T-helper 9 cell (primary cell): Measurements from ENCODE around the gene ZNRF1.
"Not testable (repeated sequence)": the region's sequence is repeated elsewhere in the genome, so short reads cannot be mapped to it uniquely, and the experiment has no call there.

Experiments
- DNase-seq: peaks from one replicate; pipeline ENCODE4 v3.0.0-alpha.2; 2020
- total RNA-seq, 2 donors: gene quantifications; one replicate each; lab custom pipeline; 2026; lab: John Stamatoyannopoulos, UW

Gene ZNRF1
- total RNA-seq = 6.0 to 14.8 reads per million in 2 donors

GRCh38 chr16:74998481-74999218 is at the start of gene ZNRF1:
Gene ZNRF1, plus strand, starts transcription at chr16:74999024. Its CDS starts 648 bp downstream, at chr16:74999672.
- DNase-seq = peak; percentile 80

DNA sequence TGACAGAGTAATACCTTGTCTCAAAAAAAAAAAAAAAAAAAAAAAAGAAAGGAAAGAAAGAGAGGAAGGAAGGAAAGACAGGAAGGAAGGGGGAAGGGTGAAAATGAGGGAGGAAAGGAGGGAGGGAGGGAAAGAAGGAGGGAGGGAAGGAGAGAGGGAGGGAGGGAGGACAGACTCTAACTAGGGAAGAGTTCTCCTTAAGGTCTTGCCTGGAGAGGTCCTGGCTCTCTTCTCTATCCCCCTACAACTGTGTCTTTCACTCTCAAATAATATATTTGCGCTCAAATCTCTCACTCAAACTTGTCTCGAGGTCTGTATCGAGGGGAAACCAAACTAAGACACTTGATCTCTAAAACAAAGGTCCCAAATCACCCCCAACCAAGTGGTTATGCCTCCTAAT is 49.5 kb upstream of the ZNRF1 start:
- DNase-seq = no peak

GRCh38 chr16:74950511-74950910 is 48.3 kb upstream of the ZNRF1 start:
- DNase-seq = no peak

GRCh38 chr16:74951206-74951605 is 47.6 kb upstream of the ZNRF1 start:
- DNase-seq = no peak

DNA sequence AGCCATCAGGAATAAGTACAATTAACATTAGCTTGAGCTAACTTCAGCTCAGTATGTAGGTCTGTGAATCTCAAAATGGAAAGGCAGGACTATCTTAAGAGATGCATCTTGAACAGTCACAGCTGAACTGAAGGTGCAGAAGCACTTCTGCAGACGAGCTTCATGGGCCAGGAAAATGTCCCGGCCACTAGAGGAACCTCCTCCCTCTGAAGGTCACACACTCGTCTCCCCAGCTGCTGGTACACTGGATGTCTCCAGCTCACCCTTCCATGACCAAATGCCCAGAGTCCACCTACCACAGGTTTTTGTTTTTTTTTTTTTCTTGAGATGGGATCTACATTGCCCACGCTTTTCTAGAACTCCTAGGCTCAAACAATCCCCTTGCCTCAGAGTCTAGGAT is 47.1 kb upstream of the ZNRF1 start:
- DNase-seq = no peak

- no peak for DNase-seq
Measured at GRCh38 chr16:74954763-74955162, 44.1 kb upstream of the ZNRF1 start.

- DNase-seq = no peak
Measured at GRCh38 chr16:74973304-74973703, 25.5 kb upstream of the ZNRF1 start.

DNA sequence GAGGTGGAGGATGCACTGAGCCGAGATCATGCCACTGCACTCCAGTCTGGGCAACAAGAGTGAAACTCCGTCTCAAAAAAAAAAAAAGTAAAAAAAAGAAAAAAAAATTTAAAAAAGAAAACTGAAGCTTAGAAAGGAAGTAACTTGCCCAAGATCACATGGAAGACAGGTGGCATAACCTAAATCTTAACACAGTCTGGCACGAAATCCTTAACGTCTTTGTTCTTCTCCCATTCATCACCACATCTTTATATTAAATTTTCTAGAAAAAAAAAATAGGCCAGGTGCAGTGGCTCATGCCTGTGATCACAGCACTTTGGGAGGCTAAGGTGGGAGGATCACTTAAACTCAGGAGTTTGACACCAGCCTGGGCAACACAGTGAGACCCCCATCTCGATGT is 23.2 kb upstream of the ZNRF1 start:
- no peak for DNase-seq

DNA sequence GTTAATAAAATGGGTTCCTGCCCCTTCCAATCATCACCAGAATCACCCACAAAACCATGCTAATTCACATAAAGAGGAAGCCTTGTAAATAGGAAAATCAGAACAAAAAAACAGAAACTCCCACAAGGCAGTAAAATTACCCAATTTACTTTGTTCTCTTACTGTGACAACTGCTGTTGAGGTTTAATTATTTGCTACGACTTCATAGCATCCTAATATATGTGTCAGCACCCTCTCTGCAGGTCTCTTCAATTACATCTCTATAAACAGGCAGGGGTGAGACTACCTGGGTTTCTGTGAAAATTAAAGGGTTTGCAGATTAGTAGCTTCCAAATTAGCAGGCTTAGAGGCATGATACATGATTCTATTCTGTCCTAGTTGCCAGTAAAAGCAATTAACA is 16.6 kb upstream of the ZNRF1 start:
- no peak for DNase-seq

DNA sequence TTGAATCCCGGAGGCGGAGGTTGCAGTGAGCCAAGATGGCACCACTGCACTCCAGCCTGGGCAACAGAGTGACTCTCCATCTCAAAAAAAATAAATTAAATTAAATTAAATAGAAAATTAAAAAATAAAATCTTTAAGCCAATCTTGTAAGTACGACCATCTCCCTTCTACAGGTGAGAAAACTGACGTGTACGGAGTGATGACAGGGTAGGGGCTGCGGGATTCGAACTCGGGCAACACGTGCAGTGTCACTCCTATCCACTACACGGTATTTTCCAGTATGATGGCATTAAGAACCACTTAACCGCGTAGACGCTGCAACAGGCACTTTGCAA is 14.7 kb upstream of the ZNRF1 start:
- DNase-seq = no peak

- DNase-seq = peak; percentile 97
Measured at GRCh38 chr16:74984529-74985296, 14.1 kb upstream of the ZNRF1 start, which contains the start of gene WDR59. Gene WDR59, minus strand, starts transcription at chr16:74985123. Its CDS starts 106 bp downstream, at chr16:74985017.

DNA sequence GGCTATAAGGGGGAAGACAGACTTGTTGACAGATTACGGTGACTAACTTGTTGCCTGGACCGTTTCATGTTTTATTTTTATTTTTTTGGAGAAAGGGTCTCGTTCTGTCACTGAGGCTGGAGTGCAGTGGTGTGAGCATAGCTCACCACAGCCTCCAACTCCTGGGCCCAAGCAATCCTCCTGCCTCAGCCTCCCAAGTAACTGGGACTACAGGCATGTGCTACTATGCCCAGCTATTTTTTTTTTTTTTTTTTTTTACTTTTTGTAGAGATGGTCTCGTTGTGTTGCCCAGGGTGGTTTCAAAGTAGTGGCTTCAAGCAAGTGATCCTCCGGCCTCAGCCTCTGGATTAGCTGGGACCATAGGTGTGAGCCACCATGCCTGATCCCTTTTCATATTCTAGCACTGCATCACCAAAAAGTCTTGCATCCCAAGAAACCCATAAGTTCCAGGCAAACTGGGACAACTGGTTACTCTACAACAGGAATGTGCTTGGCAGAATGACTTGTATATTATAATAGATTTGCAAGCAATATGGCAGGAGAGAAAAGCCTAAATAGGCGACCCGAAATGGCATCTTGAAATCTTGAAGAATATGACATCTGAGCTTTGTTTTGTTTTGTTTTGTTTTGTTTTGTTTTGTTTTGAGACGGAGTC is 11.7 kb upstream of the ZNRF1 start:
- no peak for DNase-seq

GRCh38 chr16:74989864-74990263 is 9.0 kb upstream of the ZNRF1 start:
- not testable (repeated sequence) for DNase-seq

- DNase-seq = no peak
Measured at GRCh38 chr16:74990832-74991231, 8.0 kb upstream of the ZNRF1 start.

DNA sequence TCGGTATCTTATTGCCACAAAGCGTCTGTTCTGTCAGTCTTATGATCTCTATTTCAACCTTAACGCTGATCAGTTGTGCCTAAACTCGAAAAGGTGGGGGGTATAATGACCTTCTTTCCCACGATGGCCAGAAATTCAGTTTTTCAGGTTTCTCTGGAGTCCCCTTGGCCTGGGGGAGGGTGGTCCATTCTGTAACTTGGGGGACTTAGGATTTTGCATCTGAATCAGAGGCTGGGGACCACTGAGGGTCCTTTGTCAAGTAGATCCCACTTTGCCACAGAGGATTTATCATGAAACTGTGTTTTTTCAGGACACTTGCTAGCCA is 7.6 kb upstream of the ZNRF1 start:
- no peak for DNase-seq

GRCh38 chr16:74991593-74992403 is 7.0 kb upstream of the ZNRF1 start:
- no peak for DNase-seq

DNA sequence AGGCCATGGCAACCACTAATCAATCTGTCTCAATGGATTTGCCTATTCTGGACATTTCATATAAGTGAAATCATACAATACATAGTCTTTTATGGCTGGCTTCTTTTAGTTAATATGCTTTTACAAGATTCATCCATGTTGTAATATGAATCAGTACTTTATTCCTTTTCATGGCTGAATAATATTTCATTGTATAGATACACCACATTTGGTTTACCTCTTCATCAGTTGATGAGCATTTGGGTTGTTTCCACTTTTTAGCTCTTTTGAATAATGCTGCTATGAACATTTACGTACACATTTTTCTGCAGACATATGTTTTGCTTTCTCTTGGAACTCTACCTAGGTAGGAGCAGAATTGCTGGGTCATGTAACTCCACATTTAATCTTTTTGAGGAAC is 2.8 kb upstream of the ZNRF1 start:
- no peak for DNase-seq

GRCh38 chr16:74997042-74997491 is 1.8 kb upstream of the ZNRF1 start:
- DNase-seq = no peak

DNA sequence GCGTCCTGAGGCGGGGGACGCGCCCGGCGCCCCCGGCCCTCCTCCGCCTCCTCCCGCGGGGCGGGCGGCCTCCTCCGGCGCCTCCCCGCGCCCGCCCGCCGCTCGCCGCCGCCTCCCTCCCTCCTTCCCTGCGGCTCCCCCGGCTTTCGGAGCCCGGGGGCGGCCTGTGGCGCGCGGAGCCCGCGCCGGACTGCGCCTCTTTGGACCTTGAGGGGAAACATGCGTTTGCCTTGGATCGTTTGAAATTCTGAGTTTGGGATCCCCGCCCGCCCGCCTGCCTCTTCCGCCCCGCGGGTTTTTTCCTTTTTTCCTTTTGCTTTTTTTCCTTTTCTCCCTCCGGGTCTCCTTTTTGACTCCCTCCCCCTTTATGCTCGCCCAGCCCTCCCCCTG is 390 bp downstream of the ZNRF1 start:
- DNase-seq = peak; percentile 24

GRCh38 chr16:74999609-75000480 is 1.0 kb downstream of the ZNRF1 start:
- peak; percentile 50 for DNase-seq

DNA sequence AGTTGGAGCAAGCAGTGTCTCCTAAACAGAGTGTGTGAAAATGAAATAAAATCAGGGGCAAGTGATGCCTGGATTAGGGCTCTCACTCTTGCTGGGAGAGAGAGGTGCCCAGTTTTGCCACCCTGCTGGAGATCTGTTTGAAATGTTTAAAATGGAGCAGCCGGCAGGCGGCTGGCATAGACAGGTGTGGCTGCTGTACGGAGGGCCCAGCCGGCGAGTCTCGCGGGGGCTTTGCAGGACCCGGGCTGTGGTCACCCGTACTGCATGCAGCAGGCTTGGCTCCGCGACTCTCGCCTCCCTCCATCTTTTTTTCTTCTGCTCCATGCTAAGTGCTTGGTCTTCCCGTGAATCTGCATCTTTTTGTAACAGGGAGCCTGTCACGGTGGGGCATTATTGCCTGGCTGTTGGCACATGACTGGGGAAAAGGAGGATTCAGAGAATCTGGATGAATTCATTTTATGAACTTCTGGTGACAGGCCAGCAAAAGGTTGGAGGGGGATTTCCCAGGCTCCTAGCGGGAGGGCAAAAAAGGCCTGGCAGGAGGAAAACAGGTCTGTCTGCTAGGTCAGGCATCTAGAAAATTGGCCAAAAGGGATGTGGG is 1.8 kb downstream of the ZNRF1 start:
- no peak for DNase-seq
